Stimulated activated CD4-positive, alpha-beta T cell treated with anti-CD3 and anti-CD28 coated beads, Interleukin-4, amount 100 ng/mL, for 48 hours (primary cell): ENCODE data around the gene TSPAN17.

ENCODE experiments used
- DNase-seq, 2 donors: peaks; one replicate each; pipeline ENCODE4 v3.0.0-alpha.2; 2020; ENCODE audit warnings: low read depth in 2 of 2

The TSPAN17 gene

GRCh38 chr5:176621661-176622079 is 25.6 kb upstream of the TSPAN17 start:
- DNase-seq: no peak

- no peak for DNase-seq
Observed at GRCh38 chr5:176624142-176624541, 23.1 kb upstream of the TSPAN17 start.

DNA sequence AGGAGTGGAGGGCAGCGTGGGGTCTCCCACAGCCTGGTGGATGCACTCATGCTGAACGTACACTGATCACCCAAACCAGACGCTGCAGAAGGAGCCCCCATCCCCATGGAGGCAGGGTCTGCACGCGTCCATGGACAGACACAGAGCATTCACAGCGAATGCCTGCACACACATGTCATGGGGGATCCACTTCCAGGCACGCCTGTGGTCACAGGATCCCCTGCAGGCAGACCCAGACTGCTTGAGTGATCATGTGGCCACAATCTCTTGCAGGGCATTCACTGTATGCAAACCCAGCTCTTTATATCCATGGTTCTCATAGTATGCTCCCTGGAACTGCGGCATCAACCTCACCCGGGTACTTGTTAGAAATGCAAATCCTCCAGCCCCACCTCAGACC is 22.3 kb upstream of the TSPAN17 start:
- DNase-seq: no peak

DNA sequence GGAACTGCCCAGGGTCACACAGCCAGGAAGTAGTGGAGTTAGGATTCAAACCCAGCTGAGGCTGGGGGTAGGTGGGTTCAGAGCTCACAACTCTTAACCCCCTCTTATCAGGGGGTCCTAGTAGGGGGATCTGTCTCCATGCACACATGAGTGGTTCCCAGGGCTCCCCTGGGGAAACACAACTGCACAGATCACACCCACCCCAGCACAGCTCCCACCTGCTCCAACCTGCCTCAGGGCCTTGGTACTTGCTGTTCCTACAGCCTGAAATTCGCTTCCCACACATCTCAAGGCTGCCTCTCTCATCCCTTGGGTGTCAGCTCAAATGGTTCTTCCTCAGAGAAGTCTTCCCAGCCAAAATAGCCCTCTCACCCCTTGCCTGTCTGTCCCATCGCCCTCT is 21.8 kb upstream of the TSPAN17 start:
- no peak for DNase-seq

- no peak for DNase-seq
Observed at GRCh38 chr5:176625966-176626875, 21.1 kb upstream of the TSPAN17 start.

GRCh38 chr5:176626876-176627236 is 20.4 kb upstream of the TSPAN17 start:
- DNase-seq: no peak

GRCh38 chr5:176627582-176627981 is 19.7 kb upstream of the TSPAN17 start:
- DNase-seq: no peak

- no peak for DNase-seq
Observed at GRCh38 chr5:176628406-176629228, 18.7 kb upstream of the TSPAN17 start.

GRCh38 chr5:176629317-176629852 is 17.9 kb upstream of the TSPAN17 start:
- DNase-seq: no peak

DNA sequence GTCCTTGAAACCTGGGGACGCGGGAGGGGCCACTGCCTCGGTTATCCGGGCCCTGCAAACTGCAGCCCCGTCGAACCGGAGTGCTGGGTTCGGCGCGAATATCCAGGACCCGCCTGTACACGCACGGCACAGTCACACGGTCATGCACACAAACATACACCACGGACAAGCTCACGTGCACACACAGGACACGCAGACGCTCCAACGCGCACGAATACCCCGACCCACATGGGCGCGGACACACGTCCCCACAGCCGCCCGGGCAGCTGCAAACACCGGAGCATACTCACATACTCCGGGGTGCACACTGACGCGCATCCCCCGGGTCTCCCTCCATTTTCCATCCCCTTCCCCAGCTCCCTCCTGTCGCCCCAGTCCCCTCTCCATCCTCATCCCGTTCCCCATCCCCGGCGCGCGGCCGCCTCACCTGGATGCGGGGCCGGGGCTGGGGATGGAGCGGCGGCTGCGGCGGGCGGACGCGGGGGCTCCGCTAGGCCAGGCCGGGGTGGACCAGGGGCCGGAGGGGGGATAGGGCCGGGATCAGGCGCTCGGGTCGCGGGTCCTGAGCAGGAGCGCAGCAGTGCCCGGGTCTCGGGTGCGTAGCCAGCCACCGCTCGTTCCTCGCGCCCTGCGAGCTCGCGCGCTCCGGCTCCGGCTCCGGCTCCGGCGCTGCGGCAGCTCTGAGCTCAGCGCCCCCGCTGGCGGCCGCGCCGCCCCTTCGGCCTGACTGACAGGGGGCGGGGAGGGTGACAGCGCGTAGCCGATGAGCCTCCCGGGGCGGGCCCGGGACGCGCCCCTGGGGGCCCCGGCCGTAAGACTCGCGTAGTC is 17.2 kb upstream of the TSPAN17 start, which contains the start of the genes EIF4E1B and SNCB:
TSS of gene EIF4E1B (plus strand) at position 823 of the 828 bp plus-strand sequence. CDS start 12,113 bp downstream, outside the sequence.
TSS of gene SNCB (minus strand) at position 682 of the 828 bp plus-strand sequence. CDS start 880 bp downstream, outside the sequence.
- DNase-seq: peak; percentile 46 to 48

GRCh38 chr5:176630681-176631222 is 16.5 kb upstream of the TSPAN17 start:
- no peak for DNase-seq

DNA sequence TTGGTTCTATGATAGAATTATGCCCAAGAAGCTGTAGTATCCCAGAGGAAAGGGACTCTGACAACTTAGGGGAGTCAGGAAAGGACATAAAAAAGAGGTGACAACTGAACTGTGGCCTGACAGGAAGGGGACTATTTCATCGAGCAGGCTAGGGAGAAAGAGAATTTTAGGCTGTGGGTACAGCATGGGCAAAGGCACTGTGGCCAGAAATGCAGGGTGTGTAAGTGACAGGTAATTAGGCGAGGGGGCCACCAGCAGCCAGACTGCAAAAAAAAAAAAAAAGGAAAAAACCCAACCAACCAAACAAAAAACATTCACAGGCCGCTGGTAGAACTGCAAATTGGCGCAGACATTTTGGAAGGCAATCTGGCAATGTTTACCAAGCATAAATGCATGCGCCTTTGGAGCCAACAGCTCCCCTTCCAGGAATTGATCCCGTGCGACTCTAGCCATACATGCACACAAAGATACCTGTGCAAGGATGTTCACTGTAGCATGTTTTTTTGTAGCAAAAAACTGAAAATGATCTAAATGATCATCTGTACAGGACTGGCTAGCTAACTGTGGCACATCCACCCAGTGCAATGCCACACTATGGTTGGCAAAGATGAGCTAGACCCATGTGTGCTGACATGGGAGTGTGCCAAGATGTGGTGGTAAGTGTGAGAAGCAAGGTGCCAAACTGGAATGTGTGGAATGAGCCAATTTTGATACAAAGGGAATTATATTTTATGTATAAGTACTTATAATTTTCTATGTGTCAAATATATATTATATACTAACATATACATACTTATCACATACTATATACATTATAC is 15.7 kb upstream of the TSPAN17 start:
- no peak for DNase-seq

- DNase-seq: no peak
Observed at GRCh38 chr5:176632745-176633144, 14.5 kb upstream of the TSPAN17 start.

DNA sequence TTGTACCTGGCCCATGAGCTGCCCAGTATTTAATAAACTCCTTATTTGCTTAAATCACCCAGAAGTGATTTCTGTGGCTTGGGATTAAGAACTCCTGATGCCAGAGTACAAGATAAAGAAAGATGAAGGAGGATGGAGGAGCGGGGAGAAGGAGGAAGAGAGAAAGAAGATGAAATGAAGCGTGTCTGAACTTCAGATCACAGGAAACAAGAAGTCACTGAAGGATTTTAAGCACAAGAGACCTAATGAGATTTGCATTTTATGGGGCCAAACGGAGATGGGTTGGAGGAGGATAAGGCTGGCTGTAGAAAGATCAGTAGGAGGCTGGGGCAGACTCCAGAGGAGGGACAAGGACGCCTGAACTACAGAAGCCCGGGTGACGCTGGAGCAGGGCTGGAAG is 13.7 kb upstream of the TSPAN17 start:
- no peak for DNase-seq

DNA sequence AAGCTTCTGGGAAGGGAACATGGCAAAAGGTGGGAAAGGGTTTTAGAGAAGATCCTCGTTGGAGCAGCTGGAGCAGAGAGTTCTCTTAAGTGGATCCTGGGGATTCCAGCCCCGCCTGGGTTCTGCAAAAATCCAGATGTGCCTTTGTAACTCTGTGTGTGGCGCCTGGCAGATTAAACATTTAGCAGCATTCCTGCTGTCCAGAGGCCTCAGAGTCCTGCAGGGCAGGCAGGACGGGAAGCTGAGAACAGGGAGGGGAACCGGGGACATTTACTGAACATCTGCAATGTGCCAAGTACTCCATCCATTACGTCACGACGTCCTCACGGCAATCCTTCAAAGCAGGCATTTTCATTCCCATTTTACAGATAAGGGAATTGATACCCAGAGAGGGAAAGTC is 10.9 kb upstream of the TSPAN17 start:
- no peak for DNase-seq

GRCh38 chr5:176637556-176637955 is 9.7 kb upstream of the TSPAN17 start:
- no peak for DNase-seq

GRCh38 chr5:176638437-176638836 is 8.8 kb upstream of the TSPAN17 start:
- DNase-seq: no peak

GRCh38 chr5:176639208-176639607 is 8.1 kb upstream of the TSPAN17 start:
- no peak for DNase-seq

DNA sequence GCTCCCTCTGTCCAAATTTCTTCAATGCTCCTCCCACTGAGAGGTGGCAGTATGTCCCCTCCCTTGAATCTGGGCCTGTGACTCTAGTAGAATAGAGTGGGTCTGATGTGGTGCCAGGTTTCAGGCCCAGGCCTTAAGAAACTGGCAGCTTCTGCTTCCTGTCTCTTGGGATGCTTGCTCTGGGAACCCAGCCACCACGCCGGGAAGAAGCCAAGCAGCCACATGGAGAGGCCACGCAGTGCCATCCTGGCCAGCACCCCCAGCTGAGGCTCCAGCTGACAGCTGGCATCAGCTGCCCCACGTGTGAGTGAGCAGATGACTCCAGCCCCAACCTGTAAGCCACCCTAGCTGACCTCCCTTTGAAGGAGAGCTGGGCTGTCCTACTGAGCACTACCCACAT is 7.3 kb upstream of the TSPAN17 start:
- DNase-seq: no peak

DNA sequence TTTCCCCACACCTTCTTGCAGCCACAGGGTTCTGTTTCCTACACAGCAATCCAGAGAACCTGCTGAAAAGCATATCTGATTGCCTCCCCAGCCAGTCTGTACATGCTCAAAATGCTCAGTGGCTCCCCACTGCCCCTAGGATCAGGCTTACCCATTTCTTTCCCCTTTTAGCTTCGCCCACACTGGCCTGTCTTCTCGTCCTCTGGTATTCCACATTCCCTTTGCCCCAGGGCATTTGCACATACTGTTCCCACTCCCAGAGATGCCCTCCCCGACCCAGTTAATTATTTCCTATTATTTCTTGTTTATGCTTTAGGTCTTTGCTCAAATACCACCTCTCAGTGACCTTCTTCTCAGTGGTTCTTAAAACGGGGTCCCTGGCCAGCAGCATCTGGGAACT is 6.7 kb upstream of the TSPAN17 start:
- no peak for DNase-seq
